Measurements from ENCODE around the gene TRPM4.

TRPM4 gene

DNA sequence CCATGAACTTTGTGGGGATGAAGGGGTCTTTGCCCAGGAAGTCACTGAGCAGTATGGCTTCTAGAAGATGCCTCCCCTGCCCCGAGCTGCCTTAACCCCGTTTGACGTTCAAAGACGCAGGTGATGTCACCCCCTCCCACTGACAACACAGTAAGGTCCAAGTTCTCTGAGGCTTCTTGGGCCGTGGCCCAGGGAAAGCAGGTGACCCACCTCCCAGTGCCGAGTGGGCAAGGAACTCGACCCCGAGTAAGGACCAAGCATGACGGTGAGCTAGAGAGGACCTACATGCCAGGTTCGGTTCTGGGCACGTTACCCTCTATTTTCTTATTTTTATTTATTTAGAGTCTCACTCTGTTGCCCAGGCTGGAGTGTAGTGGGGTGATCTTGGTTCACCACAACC lies 86.1 kb downstream of the TRPM4 start:
- Histone ChIP-seq H3K27me3 (replicated peaks; ENCODE audit: control insufficient read depth, insufficient read depth, low read length) (no peaks in the 10 kb centered on the region; the same call in none of the 2 replicates), H3K4me3 (replicated peaks; ENCODE audit: low read depth, low read length) (no peak overlapping the region), H3K36me3 (ENCODE audit: control insufficient read depth, insufficient read depth, low read length) (no peaks in the 10 kb centered on the region)
- DNase-seq (ENCODE audit: extremely low read depth, insufficient read length) = no peak
- TF ChIP-seq, protein P1, sequence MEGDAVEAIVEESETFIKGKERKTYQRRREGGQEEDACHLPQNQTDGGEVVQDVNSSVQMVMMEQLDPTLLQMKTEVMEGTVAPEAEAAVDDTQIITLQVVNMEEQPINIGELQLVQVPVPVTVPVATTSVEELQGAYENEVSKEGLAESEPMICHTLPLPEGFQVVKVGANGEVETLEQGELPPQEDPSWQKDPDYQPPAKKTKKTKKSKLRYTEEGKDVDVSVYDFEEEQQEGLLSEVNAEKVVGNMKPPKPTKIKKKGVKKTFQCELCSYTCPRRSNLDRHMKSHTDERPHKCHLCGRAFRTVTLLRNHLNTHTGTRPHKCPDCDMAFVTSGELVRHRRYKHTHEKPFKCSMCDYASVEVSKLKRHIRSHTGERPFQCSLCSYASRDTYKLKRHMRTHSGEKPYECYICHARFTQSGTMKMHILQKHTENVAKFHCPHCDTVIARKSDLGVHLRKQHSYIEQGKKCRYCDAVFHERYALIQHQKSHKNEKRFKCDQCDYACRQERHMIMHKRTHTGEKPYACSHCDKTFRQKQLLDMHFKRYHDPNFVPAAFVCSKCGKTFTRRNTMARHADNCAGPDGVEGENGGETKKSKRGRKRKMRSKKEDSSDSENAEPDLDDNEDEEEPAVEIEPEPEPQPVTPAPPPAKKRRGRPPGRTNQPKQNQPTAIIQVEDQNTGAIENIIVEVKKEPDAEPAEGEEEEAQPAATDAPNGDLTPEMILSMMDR (IDR thresholded peaks at IDR 0.05; ENCODE audit: insufficient read depth, low read length, poor library complexity, severe bottlenecking) = no peak

DNA sequence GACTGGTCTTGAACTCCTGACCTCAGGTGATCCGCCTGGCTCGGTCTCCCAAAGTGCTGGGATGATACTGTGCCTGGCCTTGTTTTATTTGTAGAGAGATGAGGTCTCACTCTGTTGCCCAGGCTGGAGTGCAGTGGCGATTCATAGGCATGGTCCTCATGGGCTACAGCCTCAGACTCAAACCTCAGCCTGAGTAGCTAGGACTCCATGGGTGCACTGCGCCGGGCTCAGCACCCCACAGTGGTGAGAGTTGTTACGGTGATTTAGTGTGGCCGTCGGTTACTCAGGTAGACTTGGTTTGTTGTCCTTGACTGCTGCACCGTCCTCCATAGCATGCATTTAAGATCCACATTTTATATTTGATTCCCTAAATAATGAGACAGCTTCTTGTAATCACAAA lies 86.7 kb downstream of the TRPM4 start:
- H3K27me3 ChIP-seq (replicated peaks; ENCODE audit: control insufficient read depth, insufficient read depth, low read length) = no peaks in the 10 kb centered on the region; the same call in none of the 2 replicates
- no peak for DNase-seq (ENCODE audit: extremely low read depth, insufficient read length)
- TF ChIP-seq, protein P1 (IDR thresholded peaks at IDR 0.05; ENCODE audit: insufficient read depth, low read length, poor library complexity, severe bottlenecking) = no peak
- H3K4me3 ChIP-seq (replicated peaks; ENCODE audit: low read depth, low read length) = no peak overlapping the region
- H3K36me3 ChIP-seq (ENCODE audit: control insufficient read depth, insufficient read depth, low read length) = no peaks in the 10 kb centered on the region

DNA sequence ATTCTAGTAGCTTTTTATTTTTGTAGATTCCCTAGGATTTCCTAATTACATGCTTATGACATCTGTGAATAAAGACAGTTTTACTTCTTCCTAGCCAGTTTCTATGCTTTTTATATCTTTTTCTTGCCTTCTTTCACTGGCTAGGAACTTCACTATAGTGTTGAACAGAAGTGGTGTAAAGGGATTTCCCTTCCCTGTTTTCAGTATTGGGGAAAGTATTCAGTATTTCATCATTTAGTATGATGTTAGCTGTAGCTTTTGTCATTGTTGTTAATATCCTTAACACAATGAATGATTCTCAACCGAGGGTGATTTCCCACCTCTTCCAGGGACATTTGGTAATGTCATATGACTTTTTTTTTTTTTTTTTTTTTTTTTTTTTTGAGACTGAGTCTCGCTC lies 90.1 kb downstream of the TRPM4 start:
- TF ChIP-seq, protein P1 (IDR thresholded peaks at IDR 0.05; ENCODE audit: insufficient read depth, low read length, poor library complexity, severe bottlenecking) = no peak
- no peak for DNase-seq (ENCODE audit: extremely low read depth, insufficient read length)

DNA sequence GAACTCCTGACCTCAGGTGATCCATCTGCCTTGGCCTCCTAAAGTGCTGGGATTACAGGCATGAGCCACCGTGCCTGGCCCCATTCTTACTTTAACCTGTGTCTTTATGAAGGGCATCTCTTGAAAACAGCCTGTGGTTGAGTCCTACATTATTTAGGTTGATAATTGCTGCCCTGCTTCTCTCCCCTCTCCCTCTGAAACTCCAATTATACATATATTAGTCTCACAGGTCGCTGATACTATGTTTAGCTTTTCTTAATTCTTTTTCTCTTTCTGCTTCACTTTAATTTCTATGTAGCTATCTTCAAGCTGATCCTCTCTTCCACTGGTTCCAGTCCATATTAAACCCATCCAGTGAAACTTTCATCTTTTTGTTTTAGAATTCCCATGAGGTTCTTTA lies 92.3 kb downstream of the TRPM4 start:
- H3K4me3 ChIP-seq (replicated peaks; ENCODE audit: low read depth, low read length) = no peak overlapping the region
- no peaks in the 10 kb centered on the region; the same call in 1 of the 2 replicates for H3K27me3 ChIP-seq (replicated peaks; ENCODE audit: control insufficient read depth, insufficient read depth, low read length)
- TF ChIP-seq, protein P1 (IDR thresholded peaks at IDR 0.05; ENCODE audit: insufficient read depth, low read length, poor library complexity, severe bottlenecking) = no peak

More for the DNA sequence above, 90.1 kb downstream of the TRPM4 start:
- H3K4me3 ChIP-seq (replicated peaks; ENCODE audit: low read depth, low read length) = no peak overlapping the region
- H3K36me3 ChIP-seq (ENCODE audit: control insufficient read depth, insufficient read depth, low read length) = no peaks in the 10 kb centered on the region
- H3K27me3 ChIP-seq (replicated peaks; ENCODE audit: control insufficient read depth, insufficient read depth, low read length) = no peaks in the 10 kb centered on the region; the same call in none of the 2 replicates

DNA sequence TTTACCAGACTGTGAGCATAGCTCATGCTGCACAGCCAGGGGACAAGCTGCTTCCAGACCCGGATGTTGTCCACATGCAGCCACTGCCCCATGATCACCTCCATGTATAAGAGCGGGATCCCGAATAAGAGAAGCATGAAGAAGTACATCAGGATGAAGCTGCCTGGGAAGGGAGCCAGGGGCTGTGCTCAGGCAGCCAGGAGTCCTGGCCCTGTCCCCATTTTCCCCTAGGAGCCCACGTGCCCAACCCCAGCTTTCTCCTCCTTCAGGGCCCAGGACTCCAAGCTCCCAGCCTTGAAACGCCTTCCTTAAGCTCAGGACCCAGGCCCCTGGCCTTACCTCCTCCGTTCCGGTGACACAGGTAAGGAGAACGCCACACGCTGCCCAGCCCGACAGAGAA lies 98.1 kb downstream of the TRPM4 start:
- Histone ChIP-seq H3K4me3 (replicated peaks; ENCODE audit: low read depth, low read length) (no peak overlapping the region), H3K27me3 (replicated peaks; ENCODE audit: control insufficient read depth, insufficient read depth, low read length) (no peaks in the 10 kb centered on the region; the same call in 1 of the 2 replicates), H3K36me3 (ENCODE audit: control insufficient read depth, insufficient read depth, low read length) (no peaks in the 10 kb centered on the region)
- TF ChIP-seq, protein P1 (IDR thresholded peaks at IDR 0.05; ENCODE audit: insufficient read depth, low read length, poor library complexity, severe bottlenecking) = no peak
- DNase-seq (ENCODE audit: extremely low read depth, insufficient read length) = no peak

More for the DNA sequence above, 92.3 kb downstream of the TRPM4 start:
- DNase-seq (ENCODE audit: extremely low read depth, insufficient read length) = no peak
- no peaks in the 10 kb centered on the region for H3K36me3 ChIP-seq (ENCODE audit: control insufficient read depth, insufficient read depth, low read length)

DNA sequence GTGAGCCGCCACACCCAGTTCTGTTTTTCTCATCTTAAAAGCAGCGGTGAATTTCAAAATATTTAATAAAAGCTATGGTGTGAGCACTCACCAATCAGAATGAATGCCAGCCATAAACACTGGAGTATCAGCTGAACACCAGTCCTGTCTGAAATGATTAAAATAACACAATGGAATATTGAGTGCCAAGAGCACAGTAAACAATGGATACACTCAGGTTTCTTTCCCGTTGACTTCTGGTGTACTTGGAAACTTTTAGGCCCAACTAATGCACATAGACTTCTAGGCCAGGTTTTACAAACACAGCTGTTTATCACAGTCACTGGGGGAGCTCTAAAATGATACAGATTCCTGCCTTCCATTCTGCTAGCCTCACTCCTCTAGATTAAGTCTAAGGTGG lies 99.1 kb downstream of the TRPM4 start:
- no peak for DNase-seq (ENCODE audit: extremely low read depth, insufficient read length)
- H3K27me3 ChIP-seq (replicated peaks; ENCODE audit: control insufficient read depth, insufficient read depth, low read length) = no peaks in the 10 kb centered on the region; the same call in 1 of the 2 replicates
- TF ChIP-seq, protein P1 (IDR thresholded peaks at IDR 0.05; ENCODE audit: insufficient read depth, low read length, poor library complexity, severe bottlenecking) = no peak
- no peak overlapping the region for H3K4me3 ChIP-seq (replicated peaks; ENCODE audit: low read depth, low read length)
- no peaks in the 10 kb centered on the region for H3K36me3 ChIP-seq (ENCODE audit: control insufficient read depth, insufficient read depth, low read length)

Measured in GM06990 (cell line).